HTERT RPE-1 (cell line): ENCODE data around the gene SYNE3.

Source experiments
- in situ Hi-C: fragments of 300-500 bp; cut with MboI; formaldehyde crosslinking; loops from 4 replicates; pipeline ENCODE4 v1.14.3; 2020; ENCODE audit warnings: low sequenced_read_pairs

Gene SYNE3

DNA sequence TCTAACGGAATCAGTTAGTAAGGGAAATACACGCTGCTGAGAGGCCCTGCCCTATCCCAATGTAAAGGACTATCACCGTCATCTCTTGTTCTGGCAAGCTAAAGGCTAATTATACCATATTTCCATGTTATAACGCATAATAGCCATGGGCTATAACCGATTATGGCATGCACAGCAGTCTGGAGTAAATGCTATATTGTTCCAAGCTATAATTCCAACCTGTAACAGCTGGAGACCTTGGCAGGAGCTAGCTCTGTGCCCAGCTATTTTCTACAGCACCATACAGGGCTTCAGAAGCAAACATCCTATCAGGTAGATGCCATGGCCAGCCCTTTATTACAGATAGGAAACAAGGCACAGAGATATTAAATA lies 26.3 kb downstream of the SYNE3 start:
- in situ Hi-C loops, result no loop called here

DNA sequence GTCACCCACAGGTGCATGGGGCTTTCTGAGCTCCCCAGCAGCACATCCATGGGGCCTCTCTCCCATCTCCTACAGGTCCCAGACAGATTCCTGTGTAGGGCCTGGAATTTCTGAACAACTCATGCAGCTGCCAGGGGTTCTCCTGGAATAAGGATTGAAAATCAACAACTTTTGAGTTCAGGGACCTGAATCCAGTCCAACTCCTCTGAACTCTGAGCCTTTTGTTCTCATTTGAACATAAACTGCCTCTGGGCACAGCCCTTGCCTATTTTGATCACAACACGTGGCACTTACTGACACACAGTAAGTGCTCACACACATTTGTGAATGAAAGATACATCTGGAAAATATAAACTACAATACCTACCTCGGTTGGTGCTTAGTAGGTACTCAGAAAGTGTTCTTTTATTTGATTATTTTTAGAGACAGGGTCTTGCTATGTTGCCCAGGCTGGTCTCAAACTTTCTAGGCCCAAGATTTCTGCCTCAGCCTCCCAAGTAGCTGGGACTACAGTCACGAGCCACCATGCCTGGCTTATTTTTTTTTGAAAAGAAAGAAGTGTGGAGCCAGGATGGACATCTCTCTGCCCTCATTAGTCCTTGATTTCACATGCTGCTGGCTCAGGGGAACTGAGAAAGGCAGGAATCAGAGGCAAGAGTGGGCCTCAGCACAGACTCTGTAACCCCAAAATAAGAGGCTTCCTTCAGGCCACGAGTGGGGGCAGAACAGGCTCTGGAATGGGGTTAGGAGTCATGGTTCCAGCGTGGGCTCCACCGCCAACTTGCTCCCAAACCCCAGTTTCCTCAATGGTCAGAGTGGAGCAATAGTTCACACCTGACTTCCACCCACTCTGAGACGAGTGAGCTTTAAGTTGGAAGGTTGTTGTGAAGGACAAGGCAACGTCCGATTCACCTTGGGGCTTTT lies 27.0 kb downstream of the SYNE3 start:
- in situ Hi-C loops, result no loop called here

GRCh38 chr14:95488376-95489213 lies 27.9 kb downstream of the SYNE3 start:
- in situ Hi-C loops, result no loop called here

DNA sequence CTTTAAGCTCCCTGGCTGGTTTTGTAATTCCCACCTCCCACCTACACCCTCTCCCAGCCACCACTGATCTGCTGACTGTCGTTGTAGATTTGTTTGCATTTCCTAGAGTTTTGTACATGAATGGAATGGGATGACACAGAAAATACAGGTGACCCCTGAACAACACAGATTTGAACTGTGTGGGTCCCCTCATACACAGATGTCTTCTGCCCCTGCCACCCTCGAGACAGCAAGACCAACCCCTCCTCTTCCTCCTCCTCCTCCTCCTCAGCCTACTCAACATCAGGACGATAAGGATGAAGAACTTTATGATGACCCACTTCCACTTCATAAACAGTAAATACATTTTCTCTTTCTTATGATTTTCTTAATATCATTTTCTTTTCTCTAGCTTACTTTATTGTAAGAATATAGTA lies 28.8 kb downstream of the SYNE3 start:
- in situ Hi-C loops, result no loop called here

GRCh38 chr14:95486875-95487668 lies 29.4 kb downstream of the SYNE3 start:
- in situ Hi-C loops, result no loop called here

DNA sequence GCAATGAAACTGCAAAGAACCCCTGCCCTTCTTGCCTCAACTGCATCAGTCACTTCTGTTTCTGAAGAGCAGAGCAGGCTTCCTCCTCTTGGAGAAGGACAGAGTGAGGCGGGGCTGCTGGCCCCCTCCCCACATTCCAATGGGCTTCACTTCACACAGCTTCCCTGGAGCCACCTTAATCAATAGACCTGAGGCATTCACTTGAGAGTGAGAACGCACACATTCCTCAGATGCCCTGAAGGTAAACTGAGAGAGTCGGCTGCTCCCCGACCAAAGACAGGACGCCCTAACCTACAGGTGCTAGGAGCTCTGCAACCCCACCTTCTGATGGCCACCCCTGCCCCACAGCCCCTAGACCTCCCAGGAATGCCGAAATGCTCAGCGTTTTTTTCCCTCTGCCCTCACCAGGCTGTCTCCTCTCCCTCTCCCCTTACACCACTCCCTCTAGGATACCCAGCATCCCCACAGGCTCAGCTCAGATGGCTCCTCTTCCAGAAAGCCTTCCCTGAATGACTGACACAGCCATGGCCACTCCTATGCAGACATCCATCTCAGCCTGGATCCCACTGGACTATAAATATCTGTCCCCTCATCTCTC lies 31.1 kb downstream of the SYNE3 start:
- in situ Hi-C loops, result no loop called here

GRCh38 chr14:95484296-95484695 lies 32.2 kb downstream of the SYNE3 start:
- in situ Hi-C loops, result no loop called here

DNA sequence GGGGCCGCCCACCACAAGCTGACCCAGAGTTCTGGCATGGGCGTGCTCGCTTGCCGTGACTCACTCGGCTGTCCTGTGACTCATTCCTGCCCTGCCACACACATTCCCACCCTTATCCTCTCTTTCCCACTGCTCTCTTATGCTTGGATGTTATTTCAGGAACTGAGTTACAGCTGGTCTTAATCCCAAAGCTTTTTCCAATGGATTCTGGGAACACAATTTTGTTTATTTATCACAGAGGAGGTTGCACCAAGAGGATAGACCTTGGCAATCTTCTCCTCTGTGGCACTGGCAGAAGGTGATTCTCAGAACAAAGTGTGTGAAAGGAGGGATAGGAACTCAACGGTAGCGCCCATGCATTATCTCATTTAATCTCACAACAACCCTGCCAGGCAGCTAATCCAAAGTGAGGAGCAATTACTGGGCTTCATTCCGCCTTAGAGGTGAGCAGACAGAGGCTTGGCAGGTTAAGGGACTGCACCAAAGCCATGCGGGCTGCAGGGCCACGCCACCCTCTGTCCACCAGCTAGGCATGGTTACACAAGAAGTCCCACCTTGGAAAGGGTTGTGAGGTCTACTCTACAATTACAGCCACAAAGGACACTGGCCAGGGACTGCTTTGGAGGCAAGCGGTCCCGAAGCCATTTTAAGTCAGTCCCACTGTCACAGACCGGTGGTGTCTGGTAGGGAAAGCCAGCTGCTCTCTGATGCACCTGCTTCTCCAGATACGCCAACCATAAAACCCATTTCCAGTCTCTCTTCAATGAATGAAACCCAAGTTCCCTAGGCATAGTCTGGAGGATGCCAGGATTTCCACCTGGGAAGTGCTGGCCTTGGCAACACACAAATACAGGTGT lies 32.9 kb downstream of the SYNE3 start:
- in situ Hi-C loops, result no loop called here

DNA sequence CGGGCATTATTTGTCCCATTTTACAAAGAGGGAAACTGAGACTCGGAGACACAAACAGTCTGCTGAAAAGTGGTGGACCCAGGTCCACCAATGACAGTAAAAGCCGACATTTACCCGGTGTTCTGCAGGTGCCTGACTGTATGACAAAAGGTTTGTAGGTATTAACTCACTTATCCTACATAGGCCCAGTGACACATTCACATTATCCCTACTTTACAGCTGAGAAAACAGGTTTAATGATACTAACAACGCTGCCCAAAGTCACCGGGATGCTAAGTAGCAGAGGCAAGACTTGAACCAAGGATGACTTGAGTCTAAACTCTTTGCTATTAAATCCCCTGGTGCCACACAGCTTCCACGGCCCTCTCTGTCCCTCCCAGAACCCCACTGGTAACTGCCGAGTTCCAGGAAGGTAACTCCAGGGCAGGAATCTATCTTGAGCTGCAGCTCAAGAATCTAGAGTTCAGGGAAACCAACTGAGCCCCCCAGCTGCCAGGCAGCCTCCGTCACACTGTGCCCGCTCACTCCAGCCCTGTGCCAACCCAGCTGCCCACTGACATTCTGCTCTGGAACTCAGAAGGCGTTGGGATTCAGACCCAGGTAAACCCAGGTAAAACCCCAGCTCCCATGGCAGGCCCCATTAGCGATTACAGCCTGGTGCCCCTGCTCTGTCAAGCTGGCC lies 33.7 kb downstream of the SYNE3 start:
- in situ Hi-C loops, result no loop called here

- in situ Hi-C loops, result no loop called here
These were observed 34.9 kb downstream of the SYNE3 start for GRCh38 chr14:95481391-95482022.

- in situ Hi-C loops, result no loop called here
These were observed 35.6 kb downstream of the SYNE3 start for GRCh38 chr14:95480887-95481226.

GRCh38 chr14:95480109-95480886 lies 36.2 kb downstream of the SYNE3 start:
- in situ Hi-C loops, result no loop called here

GRCh38 chr14:95479494-95479893 lies 37.0 kb downstream of the SYNE3 start:
- in situ Hi-C loops, result no loop called here

- in situ Hi-C loops, result no loop called here
These were observed 37.6 kb downstream of the SYNE3 start for GRCh38 chr14:95478818-95479217.

DNA sequence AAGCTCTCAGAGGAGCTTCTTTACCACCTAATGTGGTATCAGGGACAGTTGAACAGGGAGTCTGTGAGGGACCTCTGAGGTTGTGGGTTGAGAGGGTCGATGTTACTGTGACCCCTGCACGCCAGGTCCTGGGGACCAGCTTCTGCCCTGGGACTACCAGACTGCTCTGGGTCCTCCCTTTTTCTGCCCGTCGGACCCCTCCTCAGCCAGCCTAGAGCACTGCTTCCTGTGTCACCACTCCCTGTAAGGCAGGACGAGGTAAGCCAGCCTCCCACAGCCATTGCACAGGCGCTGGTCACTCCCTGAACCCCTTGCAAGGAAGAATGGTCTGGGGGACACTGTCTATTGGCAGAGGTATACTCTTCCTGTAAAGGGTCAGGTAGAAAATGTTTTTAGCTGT lies 38.1 kb downstream of the SYNE3 start:
- in situ Hi-C loops, result no loop called here

GRCh38 chr14:95477411-95478269 lies 38.8 kb downstream of the SYNE3 start:
- in situ Hi-C loops, result no loop called here

GRCh38 chr14:95476747-95477146 lies 39.7 kb downstream of the SYNE3 start:
- in situ Hi-C loops, result no loop called here
